Measurements from ENCODE around the gene TNFAIP3.

Gene TNFAIP3

GRCh38 chr6:137926985-137927384 is 59.9 kb downstream of the TNFAIP3 start:
- no peaks in the 10 kb centered on the region for H3K9me3 ChIP-seq
- no peaks in the 10 kb centered on the region for H3K36me3 ChIP-seq (replicated peaks)
- no peaks in the 10 kb centered on the region for H3K27me3 ChIP-seq (ENCODE audit: low read depth)
- in situ Hi-C loops (cut with MboI; ENCODE audit: low sequenced_read_pairs): no loop called here
- DNase-seq (ENCODE audit: low spot score in 2 of 2): no peak
- H3K4me3 ChIP-seq: no peak overlapping the region
- no peaks in the 10 kb centered on the region for H3K4me1 ChIP-seq

GRCh38 chr6:137927777-137928218 is 60.7 kb downstream of the TNFAIP3 start:
- Histone ChIP-seq H3K36me3 (replicated peaks) (no peaks in the 10 kb centered on the region), H3K27me3 (ENCODE audit: low read depth) (no peaks in the 10 kb centered on the region), H3K9me3 (no peaks in the 10 kb centered on the region), H3K4me1 (no peaks in the 10 kb centered on the region), H3K4me3 (no peak overlapping the region)
- in situ Hi-C loops (cut with MboI; ENCODE audit: low sequenced_read_pairs): no loop called here
- DNase-seq (ENCODE audit: low spot score in 2 of 2): no peak

DNA sequence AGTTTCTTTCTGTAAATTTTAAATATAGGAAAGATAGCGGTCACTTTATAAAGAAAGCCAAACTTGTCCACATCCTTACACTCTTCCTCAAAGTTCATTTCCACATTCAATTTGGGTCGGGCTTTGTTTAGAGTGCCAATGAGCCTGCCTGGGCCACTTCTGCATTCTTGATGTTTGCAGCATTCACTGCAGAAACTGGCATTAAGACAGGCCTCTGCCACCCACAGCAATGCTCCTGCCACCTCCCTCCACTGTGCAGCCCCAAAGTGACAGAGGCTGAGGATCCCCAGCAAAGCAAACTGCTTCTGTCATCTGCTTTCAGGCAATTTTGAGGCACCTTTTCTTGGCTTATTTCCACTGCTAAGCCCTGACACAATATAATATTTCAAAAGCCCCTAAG is 61.2 kb downstream of the TNFAIP3 start:
- Histone ChIP-seq H3K4me1 (no peaks in the 10 kb centered on the region), H3K4me3 (no peak overlapping the region), H3K9me3 (no peaks in the 10 kb centered on the region), H3K36me3 (replicated peaks) (no peaks in the 10 kb centered on the region), H3K27me3 (ENCODE audit: low read depth) (no peaks in the 10 kb centered on the region)
- in situ Hi-C loops (cut with MboI; ENCODE audit: low sequenced_read_pairs): no loop called here
- DNase-seq (ENCODE audit: low spot score in 2 of 2): no peak

DNA sequence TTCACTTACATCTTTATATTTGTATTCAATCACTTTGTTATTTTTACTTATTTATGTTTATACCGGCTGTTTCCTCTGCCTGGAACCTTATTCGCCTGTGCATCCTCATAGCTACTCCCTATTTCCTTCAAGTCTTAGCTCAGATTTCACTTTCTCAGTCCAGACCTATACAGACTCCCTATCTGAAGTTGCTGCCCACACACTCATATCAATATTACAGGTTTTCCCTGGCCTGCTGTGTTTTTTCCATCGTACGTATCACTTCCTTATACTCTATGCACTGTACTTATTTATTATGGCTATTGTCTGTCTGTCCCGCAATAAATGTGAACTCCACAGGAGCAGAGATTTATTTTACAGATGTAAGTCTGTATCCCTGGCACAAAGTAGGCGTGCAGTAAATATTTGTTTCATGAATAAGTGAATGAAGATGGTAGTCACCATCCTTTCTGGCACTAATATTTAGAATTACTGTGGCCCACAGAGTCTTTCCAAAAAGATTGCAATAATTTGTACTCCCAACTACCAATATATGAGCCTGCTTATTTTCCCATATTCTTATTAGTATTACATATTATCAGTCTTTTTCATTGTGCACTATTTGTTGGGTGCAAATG is 64.9 kb downstream of the TNFAIP3 start:
- no peaks in the 10 kb centered on the region for H3K4me1 ChIP-seq
- in situ Hi-C loops (cut with MboI; ENCODE audit: low sequenced_read_pairs): no loop called here
- H3K36me3 ChIP-seq (replicated peaks): no peaks in the 10 kb centered on the region
- H3K4me3 ChIP-seq: no peak overlapping the region
- no peaks in the 10 kb centered on the region for H3K9me3 ChIP-seq
- H3K27me3 ChIP-seq (ENCODE audit: low read depth): no peaks in the 10 kb centered on the region
- DNase-seq (ENCODE audit: low spot score in 2 of 2): no peak

Measured in HAP-1 (cell line).